ENCODE measurements around the gene BTN3A1. TPM values are rescaled to one million over a fixed set of nuclear protein-coding genes. Genes with fewer than 3 reads are reported as not detected.

The BTN3A1 gene
- total RNA-seq, 1 experiment from 2014 or later: 5.4 TPM

DNA sequence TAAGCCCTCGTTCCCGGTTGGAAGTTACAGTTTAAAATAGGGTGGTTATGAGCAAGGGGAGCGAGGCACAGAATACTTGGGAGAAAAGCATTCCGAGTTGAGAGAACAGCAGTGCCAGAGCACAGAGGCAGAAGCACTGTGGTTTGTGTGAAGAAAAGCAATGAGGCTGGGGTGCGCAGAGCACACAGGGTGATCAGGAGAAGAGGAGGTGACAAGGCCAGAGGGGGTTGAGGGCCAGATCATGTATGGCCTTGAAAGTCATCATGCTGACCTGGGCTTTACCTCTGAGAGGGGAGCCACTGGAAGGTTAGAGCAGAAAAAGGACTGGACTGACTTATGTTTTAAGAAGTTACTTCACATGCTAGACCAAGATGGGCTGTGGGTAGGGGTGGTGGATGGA, 40.5 kb upstream of the BTN3A1 start:
- H3K27ac ChIP-seq (ENCODE audit: low read length): no peak overlapping the region
- H2AFZ ChIP-seq (ENCODE audit: low read length): no peak overlapping the region
- H3K4me2 ChIP-seq (ENCODE audit: low read length): no peak overlapping the region
- no peaks in the 10 kb centered on the region for H3F3A ChIP-seq (ENCODE audit: low read length, unreplicated experiment)
- DNase-seq (no peak), ATAC-seq (no peak)
- peaks cover 13% of the 10 kb centered on the region for H3K4me1 ChIP-seq (ENCODE audit: insufficient read depth, low read length)
- H3K9ac ChIP-seq (ENCODE audit: low read length): no peak overlapping the region
- POLR2A ChIA-PET (ENCODE audit: unreplicated experiment): no interaction called here
- CTCF ChIA-PET: no interaction called here
- no peak for TF ChIP-seq EZH2 (IDR thresholded peaks at IDR 0.05; ENCODE audit: low read length, unreplicated experiment)
- TF ChIP-seq EZH2phosphoT487 (IDR thresholded peaks at IDR 0.05; ENCODE audit: borderline replicate concordance, low read length): no peak
- TF ChIP-seq, protein P1, sequence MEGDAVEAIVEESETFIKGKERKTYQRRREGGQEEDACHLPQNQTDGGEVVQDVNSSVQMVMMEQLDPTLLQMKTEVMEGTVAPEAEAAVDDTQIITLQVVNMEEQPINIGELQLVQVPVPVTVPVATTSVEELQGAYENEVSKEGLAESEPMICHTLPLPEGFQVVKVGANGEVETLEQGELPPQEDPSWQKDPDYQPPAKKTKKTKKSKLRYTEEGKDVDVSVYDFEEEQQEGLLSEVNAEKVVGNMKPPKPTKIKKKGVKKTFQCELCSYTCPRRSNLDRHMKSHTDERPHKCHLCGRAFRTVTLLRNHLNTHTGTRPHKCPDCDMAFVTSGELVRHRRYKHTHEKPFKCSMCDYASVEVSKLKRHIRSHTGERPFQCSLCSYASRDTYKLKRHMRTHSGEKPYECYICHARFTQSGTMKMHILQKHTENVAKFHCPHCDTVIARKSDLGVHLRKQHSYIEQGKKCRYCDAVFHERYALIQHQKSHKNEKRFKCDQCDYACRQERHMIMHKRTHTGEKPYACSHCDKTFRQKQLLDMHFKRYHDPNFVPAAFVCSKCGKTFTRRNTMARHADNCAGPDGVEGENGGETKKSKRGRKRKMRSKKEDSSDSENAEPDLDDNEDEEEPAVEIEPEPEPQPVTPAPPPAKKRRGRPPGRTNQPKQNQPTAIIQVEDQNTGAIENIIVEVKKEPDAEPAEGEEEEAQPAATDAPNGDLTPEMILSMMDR (conservative IDR thresholded peaks at IDR 0.05; ENCODE audit: low read depth, low read length): no peak
- intact Hi-C loops (cut with micrococcal nuclease): no loop called here
- H4K20me1 ChIP-seq (ENCODE audit: low read length): no peaks in the 10 kb centered on the region
- no TSS peak for BruUV-seq (replicated peaks)
- no peaks in the 10 kb centered on the region for H3K79me2 ChIP-seq (ENCODE audit: low read length)
- no peaks in the 10 kb centered on the region for H3K27me3 ChIP-seq (ENCODE audit: low read length)
- H3K9me3 ChIP-seq (ENCODE audit: low read length): no peaks in the 10 kb centered on the region
- no peaks in the 10 kb centered on the region for H3K36me3 ChIP-seq (ENCODE audit: low read depth, low read length)
- H3K4me3 ChIP-seq (ENCODE audit: low read length): no peak overlapping the region
- no peaks in the 10 kb centered on the region for H3K9me2 ChIP-seq (replicated peaks; ENCODE audit: low read length)

- ChIA-PET CTCF (no interaction called here), POLR2A (ENCODE audit: unreplicated experiment) (no interaction called here)
- TF ChIP-seq, protein P1 (conservative IDR thresholded peaks at IDR 0.05; ENCODE audit: low read depth, low read length): no peak
- TF ChIP-seq EZH2 (IDR thresholded peaks at IDR 0.05; ENCODE audit: low read length, unreplicated experiment) (no peak), EZH2phosphoT487 (IDR thresholded peaks at IDR 0.05; ENCODE audit: borderline replicate concordance, low read length) (no peak)
- no peaks in the 10 kb centered on the region for H3K36me3 ChIP-seq (ENCODE audit: low read depth, low read length)
- H2AFZ ChIP-seq (ENCODE audit: low read length): no peak overlapping the region
- no peak overlapping the region for H3K9ac ChIP-seq (ENCODE audit: low read length)
- H3K9me3 ChIP-seq (ENCODE audit: low read length): no peaks in the 10 kb centered on the region
- DNase-seq (no peak), ATAC-seq (no peak)
- intact Hi-C loops (cut with micrococcal nuclease): no loop called here
- H3K4me1 ChIP-seq (ENCODE audit: insufficient read depth, low read length): peaks cover 13% of the 10 kb centered on the region
- H3K4me3 ChIP-seq (ENCODE audit: low read length): no peak overlapping the region
- no TSS peak for BruUV-seq (replicated peaks)
- H3K79me2 ChIP-seq (ENCODE audit: low read length): no peaks in the 10 kb centered on the region
- H4K20me1 ChIP-seq (ENCODE audit: low read length): no peaks in the 10 kb centered on the region
- no peak overlapping the region for H3K4me2 ChIP-seq (ENCODE audit: low read length)
- H3K9me2 ChIP-seq (replicated peaks; ENCODE audit: low read length): no peaks in the 10 kb centered on the region
- H3F3A ChIP-seq (ENCODE audit: low read length, unreplicated experiment): no peaks in the 10 kb centered on the region
- no peaks in the 10 kb centered on the region for H3K27me3 ChIP-seq (ENCODE audit: low read length)
- H3K27ac ChIP-seq (ENCODE audit: low read length): no peak overlapping the region
These were observed 39.8 kb upstream of the BTN3A1 start for GRCh38 chr6:26362093-26362835.

DNA sequence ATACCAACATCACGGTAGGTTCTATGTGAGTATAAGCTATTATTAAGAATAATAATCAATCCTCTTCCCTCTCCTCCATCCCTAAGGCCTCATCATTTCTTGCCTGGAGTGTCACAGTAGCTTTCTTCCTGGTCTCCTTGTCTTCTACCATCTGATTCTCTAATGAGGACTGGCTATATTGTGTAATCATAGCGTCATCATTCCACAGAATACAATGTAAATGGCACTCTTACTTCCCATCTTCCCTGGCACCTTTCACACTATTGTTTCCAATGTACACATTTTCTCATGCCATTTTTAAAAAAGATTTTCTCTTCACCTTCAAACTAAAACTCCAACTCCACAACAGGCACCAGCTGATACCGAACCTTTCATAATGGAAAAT, 39.2 kb upstream of the BTN3A1 start:
- DNase-seq (no peak), ATAC-seq (no peak)
- H3K36me3 ChIP-seq (ENCODE audit: low read depth, low read length): no peaks in the 10 kb centered on the region
- no peak overlapping the region for H2AFZ ChIP-seq (ENCODE audit: low read length)
- no peaks in the 10 kb centered on the region for H3F3A ChIP-seq (ENCODE audit: low read length, unreplicated experiment)
- no peak overlapping the region for H3K4me3 ChIP-seq (ENCODE audit: low read length)
- H3K9me2 ChIP-seq (replicated peaks; ENCODE audit: low read length): no peaks in the 10 kb centered on the region
- no peak for TF ChIP-seq EZH2 (IDR thresholded peaks at IDR 0.05; ENCODE audit: low read length, unreplicated experiment)
- TF ChIP-seq EZH2phosphoT487 (IDR thresholded peaks at IDR 0.05; ENCODE audit: borderline replicate concordance, low read length): no peak
- TF ChIP-seq, protein P1 (conservative IDR thresholded peaks at IDR 0.05; ENCODE audit: low read depth, low read length): no peak
- H3K79me2 ChIP-seq (ENCODE audit: low read length): no peaks in the 10 kb centered on the region
- no peak overlapping the region for H3K4me2 ChIP-seq (ENCODE audit: low read length)
- H3K9me3 ChIP-seq (ENCODE audit: low read length): no peaks in the 10 kb centered on the region
- intact Hi-C loops (cut with micrococcal nuclease): no loop called here
- no peak overlapping the region for H3K9ac ChIP-seq (ENCODE audit: low read length)
- H3K4me1 ChIP-seq (ENCODE audit: insufficient read depth, low read length): peaks cover 13% of the 10 kb centered on the region
- BruUV-seq (replicated peaks): no TSS peak
- H3K27ac ChIP-seq (ENCODE audit: low read length): no peak overlapping the region
- no peaks in the 10 kb centered on the region for H3K27me3 ChIP-seq (ENCODE audit: low read length)
- POLR2A ChIA-PET (ENCODE audit: unreplicated experiment): no interaction called here
- CTCF ChIA-PET: no interaction called here
- no peaks in the 10 kb centered on the region for H4K20me1 ChIP-seq (ENCODE audit: low read length)
